HepG2 (cell line): ENCODE measurements around the gene KLF13. TPM values are rescaled to one million over a fixed set of nuclear protein-coding genes. Genes with fewer than 3 reads are reported as not detected.

Experiments used
- ATAC-seq: fragments of 200-7000 bp; cut with Tn5 transposase; 3 replicates; pipeline ENCODE4 v1.9.1; 2020; ENCODE audit warnings: mild to moderate bottlenecking, moderate library complexity
- BruUV-seq: library from RNA; stranded (reverse); fragments of 400-500 nt; replicated peaks from 2 replicates; lab custom pipeline; 2021; lab: Mats Ljungman, UMichigan
- CTCF ChIA-PET: fragments of 300-600 bp; formaldehyde crosslinking; extraction: SDS; loops from one replicate; lab custom pipeline; 2021; ENCODE audit warnings: low total read pairs, inconsistent platforms, low intra/inter-chr PET ratio; lab: Yijun Ruan, JAX
- POLR2A ChIA-PET: fragments of 350-600 bp; sonication (Branson Sonifier 250); formaldehyde crosslinking; loops from one replicate; lab custom pipeline; 2020; ENCODE audit warnings: antibody characterized with exemption, inconsistent platforms; lab: Yijun Ruan, JAX
- DNase-seq: peaks from one replicate; pipeline ENCODE4 v3.0.0-alpha.2; 2015; ENCODE audit warnings: low spot score
- FAIRE-seq: peaks from 3 replicates; lab custom pipeline; 2011; peaks lifted over from hg19 to GRCh38; lab: Jason Lieb, UNC
- H2AFZ ChIP-seq: one replicate; pipeline ENCODE4 v1.6.1; 2011; ENCODE audit warnings: low read length, inconsistent platforms
- H3K27ac ChIP-seq: fragments of 300-600 bp; 3 replicates; pipeline ENCODE4 v1.8.0; 2011; ENCODE audit warnings: mixed run types, mild to moderate bottlenecking, mixed read lengths, low read length, inconsistent platforms; ENCODE audit not compliant: insufficient read depth; ENCODE audit errors: extremely low read length
- H3K27me3 ChIP-seq, 2 experiments: fragments of 200-600 bp in 1 of 2; 2 replicates in 1 of 2; 3 replicates in 1 of 2; pipeline versions ENCODE4 v1.6.0 to v1.8.0; 2011; ENCODE audit warnings: low read length in 2 of 2, mild to moderate bottlenecking in 2 of 2, moderate library complexity in 2 of 2, inconsistent platforms in 1 of 2; ENCODE audit not compliant: insufficient read depth in 2 of 2, control insufficient read depth in 1 of 2
- H3K36me3 ChIP-seq, 2 experiments: fragments of 200-600 bp in 1 of 2; replicated peaks in 1 of 2; 2 replicates in 1 of 2; 3 replicates in 1 of 2; pipeline versions ENCODE4 v1.5.1 to v1.8.0; 2011; ENCODE audit warnings: low read length in 2 of 2, inconsistent platforms in 1 of 2; ENCODE audit not compliant: insufficient read depth in 2 of 2, control insufficient read depth in 1 of 2
- H3K4me1 ChIP-seq: 2 replicates; pipeline ENCODE4 v1.5.1; 2012; ENCODE audit warnings: low read length, inconsistent platforms; ENCODE audit not compliant: insufficient read depth
- H3K4me2 ChIP-seq: 2 replicates; pipeline ENCODE4 v1.6.0; 2011; ENCODE audit warnings: low read depth, low read length, inconsistent platforms
- H3K4me3 ChIP-seq, 3 experiments: fragments of 200-600 bp in 1 of 3; sonication (generic), shearing (Covaris generic) in 1 of 3; replicated peaks in 1 of 3; 2 replicates each; pipeline ENCODE4 v1.5.1; 2011 to 2016; ENCODE audit warnings: low read length in 3 of 3, inconsistent platforms in 2 of 3, low read depth in 2 of 3, mild to moderate bottlenecking in 2 of 3, control low read depth in 1 of 3, mixed read lengths in 1 of 3; ENCODE audit not compliant: insufficient read depth in 1 of 3
- H3K79me2 ChIP-seq: one replicate; pipeline ENCODE4 v1.6.1; 2011; ENCODE audit warnings: low read length, inconsistent platforms; ENCODE audit not compliant: insufficient read depth
- H3K9ac ChIP-seq: 2 replicates; pipeline ENCODE4 v1.6.0; 2011; ENCODE audit warnings: mild to moderate bottlenecking, low read depth, low read length, inconsistent platforms; ENCODE audit not compliant: insufficient read depth
- H3K9me3 ChIP-seq: 2 replicates; pipeline ENCODE4 v1.5.1; 2012; ENCODE audit warnings: mild to moderate bottlenecking, low read length
- H4K20me1 ChIP-seq: 2 replicates; pipeline ENCODE4 v1.6.0; 2011; ENCODE audit warnings: inconsistent platforms, mild to moderate bottlenecking, low read length, moderate library complexity; ENCODE audit not compliant: insufficient read depth
- ARNT2 ChIP-seq: sonication (generic); formaldehyde crosslinking; IDR thresholded peaks from 2 replicates; pipeline ENCODE4 v1.8.0; 2022; ENCODE audit warnings: mild to moderate bottlenecking, low read depth, missing genetic modification reagents, moderate library complexity
- ATAD3A ChIP-seq: sonication (generic); formaldehyde crosslinking; IDR thresholded peaks from 2 replicates; pipeline ENCODE4 v1.4.0; 2020; ENCODE audit warnings: missing genetic modification reagents
- CENPT ChIP-seq: sonication (generic); formaldehyde crosslinking; IDR thresholded peaks from 2 replicates; pipeline ENCODE4 v1.8.0; 2022; ENCODE audit warnings: low read depth, mild to moderate bottlenecking, moderate library complexity, missing genetic modification reagents
- EP300 ChIP-seq, 3 experiments: sonication (generic) in 1 of 3; formaldehyde crosslinking in 1 of 3; IDR thresholded peaks; 2 replicates each; pipeline versions ENCODE4 v1.5.1 to v1.6.1; 2011 to 2020; ENCODE audit warnings: low read depth in 2 of 3, low read length in 2 of 3, borderline replicate concordance in 1 of 3, improper control_type of control experiment in 1 of 3, mild to moderate bottlenecking in 1 of 3, missing genetic modification reagents in 1 of 3, moderate library complexity in 1 of 3
- KLF16 ChIP-seq, 2 experiments: sonication (generic) in 1 of 2; formaldehyde crosslinking in 1 of 2; IDR thresholded peaks; 2 replicates each; pipeline versions ENCODE4 v1.6.1 to v1.8.0; 2016 to 2023; ENCODE audit warnings: missing genetic modification reagents in 2 of 2, missing compliant biosample characterization in 1 of 2
- MAFG ChIP-seq: sonication (generic); formaldehyde crosslinking; IDR thresholded peaks from 2 replicates; pipeline ENCODE4 v1.5.1; 2020; ENCODE audit warnings: mild to moderate bottlenecking, missing genetic modification reagents
- SALL2 ChIP-seq: sonication (generic); formaldehyde crosslinking; IDR thresholded peaks from 2 replicates; pipeline ENCODE4 v1.8.1; 2023; ENCODE audit warnings: mild to moderate bottlenecking, missing genetic modification reagents, inconsistent platforms
- SIX1 ChIP-seq: sonication (generic); formaldehyde crosslinking; IDR thresholded peaks from 2 replicates; pipeline ENCODE4 v1.4.0; 2020; ENCODE audit warnings: missing genetic modification reagents, borderline replicate concordance
- ZFY ChIP-seq: sonication (generic); formaldehyde crosslinking; IDR thresholded peaks from 2 replicates; pipeline ENCODE4 v1.4.0; 2020; ENCODE audit warnings: missing genetic modification reagents
- ZNF12 ChIP-seq: sonication (generic); formaldehyde crosslinking; IDR thresholded peaks from 2 replicates; pipeline ENCODE4 v1.5.0; 2020; ENCODE audit warnings: missing genetic modification reagents
- ZNF547 ChIP-seq: sonication (generic); formaldehyde crosslinking; IDR thresholded peaks from 2 replicates; pipeline ENCODE4 v1.5.1; 2020; ENCODE audit warnings: mild to moderate bottlenecking, missing genetic modification reagents
- ZNF674 ChIP-seq: sonication (generic); formaldehyde crosslinking; IDR thresholded peaks from 2 replicates; pipeline ENCODE4 v1.5.0; 2020; ENCODE audit warnings: low read depth, mild to moderate bottlenecking, missing genetic modification reagents
- WGBS: methylation state at CpG from one replicate; pipeline ENCODE4 v1.1.6; 2017; ENCODE audit warnings: low lambda C conversion rate; 5-methylcytosine and 5-hydroxymethylcytosine counted together
- in situ Hi-C: cut with HindIII; loops from 2 replicates; pipeline ENCODE4 v1.10.0; 2017; ENCODE audit warnings: low pct_unique_long_range_greater_than_20kb; ENCODE audit not compliant: extremely low pct_ligation_motif_present
- intact Hi-C: fragments of 100-400 bp; cut with micrococcal nuclease; formaldehyde crosslinking; loops from one replicate; pipeline ENCODE4 v1.10.0; 2022; ENCODE audit not compliant: unreplicated experiment
- polyA plus RNA-seq, 8 experiments: library from polyadenylated mRNA; depleted of rRNA in 3 of 8; stranded (reverse) in 7 of 8; unstranded in 1 of 8; fragments of >200 nt; fragmentation: Illumina TruSeq in 4 of 8; extraction: Trizol in 4 of 8; gene quantifications; 2 replicates each; pipeline versions ENCODE4 v1.2.1 to v1.2.3, GENCODE V29; 2011 to 2016; ENCODE audit warnings: low read depth in 4 of 8, missing spikeins in 1 of 8, mixed read lengths in 1 of 8; ENCODE audit not compliant: insufficient read depth in 1 of 8
- total RNA-seq, 5 experiments: library from RNA; depleted of rRNA; stranded (reverse); fragments of >200 nt; fragmentation: Illumina TruSeq; extraction: Trizol; gene quantifications; 2 replicates each; pipeline ENCODE4 v1.2.3, GENCODE V29; 2016; ENCODE audit warnings: low read depth in 1 of 5
- TF ChIP-seq, protein P1 (sequence below): sonication (generic); formaldehyde crosslinking; IDR thresholded peaks from 2 replicates; pipeline ENCODE4 v1.4.0; 2020; ENCODE audit warnings: missing genetic modification reagents
- TF ChIP-seq, protein P2 (sequence below): sonication (generic); formaldehyde crosslinking; IDR thresholded peaks from 2 replicates; pipeline ENCODE4 v1.5.0; 2020; ENCODE audit warnings: missing genetic modification reagents
- TF ChIP-seq, protein P3 (sequence below): sonication (generic); formaldehyde crosslinking; IDR thresholded peaks from 2 replicates; pipeline ENCODE4 v1.8.1; 2023; ENCODE audit warnings: mild to moderate bottlenecking, missing genetic modification reagents

KLF13 gene
- total and polyA plus RNA-seq, 2 of the 13 experiments (the other 11 are each of a cell fraction or from before 2014, with no cell fraction given) = 16.8 to 25.1 TPM

DNA sequence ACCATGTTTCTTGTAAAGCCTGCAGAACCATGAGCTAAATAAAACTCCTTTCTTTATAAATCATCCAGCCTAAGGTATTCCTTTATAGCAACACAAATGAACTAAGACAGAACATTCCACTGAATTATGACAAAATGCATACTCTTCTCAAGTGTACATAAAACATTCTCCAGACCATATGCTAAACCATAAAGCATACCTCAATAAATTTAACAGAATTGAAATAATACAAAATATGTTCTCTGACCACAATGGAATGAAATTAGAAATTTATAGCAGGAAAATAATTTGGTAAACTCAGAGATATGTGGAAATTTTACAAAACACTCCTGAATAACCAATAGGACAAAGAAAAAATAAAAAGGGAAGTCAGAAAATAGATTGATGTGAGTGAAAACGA is 88.6 kb downstream of the KLF13 start:
- in situ Hi-C loops (no loop called here), intact Hi-C loops (no loop called here)
- POLR2A ChIA-PET = no interaction called here
- H3K4me2 ChIP-seq = no peak overlapping the region
- FAIRE-seq (no peak), ATAC-seq (no peak), DNase-seq (no peak)
- CTCF ChIA-PET = no interaction called here
- H3K9me3 ChIP-seq = peaks cover 9% of the 10 kb centered on the region
- H3K27ac ChIP-seq = no peak overlapping the region
- H3K79me2 ChIP-seq = no peaks in the 10 kb centered on the region
- H3K9ac ChIP-seq = no peak overlapping the region
- H3K36me3 ChIP-seq = no peaks in the 10 kb centered on the region
- no peaks in the 10 kb centered on the region; a peak in 1 of 5 replicates for H3K27me3 ChIP-seq
- no TSS peak for BruUV-seq
- H3K4me1 ChIP-seq = no peaks in the 10 kb centered on the region
- WGBS = 18% methylated on average over 1 of the region's 1 CpG
- H2AFZ ChIP-seq = no peak overlapping the region
- no peak overlapping the region for H3K4me3 ChIP-seq
- H4K20me1 ChIP-seq = no peaks in the 10 kb centered on the region
- TF ChIP-seq ATAD3A (no peak), MAFG (CRISPR knock-in tag) (no peak), ZFY (CRISPR knock-in tag) (no peak), EP300 (IDR thresholded peaks at IDR 0.05; ENCODE audit: low read depth in 2 of 2, low read length in 2 of 2) (no peak), EP300 (CRISPR knock-in tag; IDR thresholded peaks at IDR 0.05; ENCODE audit: borderline replicate concordance) (no peak), ZNF547 (CRISPR knock-in tag) (no peak), ZNF12 (CRISPR knock-in tag) (no peak), CENPT (no peak), ARNT2 (CRISPR knock-in tag) (no peak), SIX1 (CRISPR knock-in tag) (no peak), ZNF674 (no peak), KLF16 (CRISPR knock-in tag; IDR thresholded peaks at IDR 0.05) (no peak), SALL2 (no peak)
- TF ChIP-seq, protein P1, sequence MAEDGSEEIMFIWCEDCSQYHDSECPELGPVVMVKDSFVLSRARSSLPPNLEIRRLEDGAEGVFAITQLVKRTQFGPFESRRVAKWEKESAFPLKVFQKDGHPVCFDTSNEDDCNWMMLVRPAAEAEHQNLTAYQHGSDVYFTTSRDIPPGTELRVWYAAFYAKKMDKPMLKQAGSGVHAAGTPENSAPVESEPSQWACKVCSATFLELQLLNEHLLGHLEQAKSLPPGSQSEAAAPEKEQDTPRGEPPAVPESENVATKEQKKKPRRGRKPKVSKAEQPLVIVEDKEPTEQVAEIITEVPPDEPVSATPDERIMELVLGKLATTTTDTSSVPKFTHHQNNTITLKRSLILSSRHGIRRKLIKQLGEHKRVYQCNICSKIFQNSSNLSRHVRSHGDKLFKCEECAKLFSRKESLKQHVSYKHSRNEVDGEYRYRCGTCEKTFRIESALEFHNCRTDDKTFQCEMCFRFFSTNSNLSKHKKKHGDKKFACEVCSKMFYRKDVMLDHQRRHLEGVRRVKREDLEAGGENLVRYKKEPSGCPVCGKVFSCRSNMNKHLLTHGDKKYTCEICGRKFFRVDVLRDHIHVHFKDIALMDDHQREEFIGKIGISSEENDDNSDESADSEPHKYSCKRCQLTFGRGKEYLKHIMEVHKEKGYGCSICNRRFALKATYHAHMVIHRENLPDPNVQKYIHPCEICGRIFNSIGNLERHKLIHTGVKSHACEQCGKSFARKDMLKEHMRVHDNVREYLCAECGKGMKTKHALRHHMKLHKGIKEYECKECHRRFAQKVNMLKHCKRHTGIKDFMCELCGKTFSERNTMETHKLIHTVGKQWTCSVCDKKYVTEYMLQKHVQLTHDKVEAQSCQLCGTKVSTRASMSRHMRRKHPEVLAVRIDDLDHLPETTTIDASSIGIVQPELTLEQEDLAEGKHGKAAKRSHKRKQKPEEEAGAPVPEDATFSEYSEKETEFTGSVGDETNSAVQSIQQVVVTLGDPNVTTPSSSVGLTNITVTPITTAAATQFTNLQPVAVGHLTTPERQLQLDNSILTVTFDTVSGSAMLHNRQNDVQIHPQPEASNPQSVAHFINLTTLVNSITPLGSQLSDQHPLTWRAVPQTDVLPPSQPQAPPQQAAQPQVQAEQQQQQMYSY (CRISPR knock-in tag) = no peak
- TF ChIP-seq, protein P2, sequence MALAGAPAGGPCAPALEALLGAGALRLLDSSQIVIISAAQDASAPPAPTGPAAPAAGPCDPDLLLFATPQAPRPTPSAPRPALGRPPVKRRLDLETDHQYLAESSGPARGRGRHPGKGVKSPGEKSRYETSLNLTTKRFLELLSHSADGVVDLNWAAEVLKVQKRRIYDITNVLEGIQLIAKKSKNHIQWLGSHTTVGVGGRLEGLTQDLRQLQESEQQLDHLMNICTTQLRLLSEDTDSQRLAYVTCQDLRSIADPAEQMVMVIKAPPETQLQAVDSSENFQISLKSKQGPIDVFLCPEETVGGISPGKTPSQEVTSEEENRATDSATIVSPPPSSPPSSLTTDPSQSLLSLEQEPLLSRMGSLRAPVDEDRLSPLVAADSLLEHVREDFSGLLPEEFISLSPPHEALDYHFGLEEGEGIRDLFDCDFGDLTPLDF (CRISPR knock-in tag) = no peak
- TF ChIP-seq, protein P3, sequence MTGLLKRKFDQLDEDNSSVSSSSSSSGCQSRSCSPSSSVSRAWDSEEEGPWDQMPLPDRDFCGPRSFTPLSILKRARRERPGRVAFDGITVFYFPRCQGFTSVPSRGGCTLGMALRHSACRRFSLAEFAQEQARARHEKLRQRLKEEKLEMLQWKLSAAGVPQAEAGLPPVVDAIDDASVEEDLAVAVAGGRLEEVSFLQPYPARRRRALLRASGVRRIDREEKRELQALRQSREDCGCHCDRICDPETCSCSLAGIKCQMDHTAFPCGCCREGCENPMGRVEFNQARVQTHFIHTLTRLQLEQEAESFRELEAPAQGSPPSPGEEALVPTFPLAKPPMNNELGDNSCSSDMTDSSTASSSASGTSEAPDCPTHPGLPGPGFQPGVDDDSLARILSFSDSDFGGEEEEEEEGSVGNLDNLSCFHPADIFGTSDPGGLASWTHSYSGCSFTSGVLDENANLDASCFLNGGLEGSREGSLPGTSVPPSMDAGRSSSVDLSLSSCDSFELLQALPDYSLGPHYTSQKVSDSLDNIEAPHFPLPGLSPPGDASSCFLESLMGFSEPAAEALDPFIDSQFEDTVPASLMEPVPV = no peak
